ES-I3 (cell line): ENCODE data around the gene ACOXL.
"Not testable (repeated sequence)": the region's sequence is repeated elsewhere in the genome, so short reads cannot be mapped to it uniquely, and the experiment has no call there.

Experiments used
- H3K36me3 ChIP-seq: 2 replicates; pipeline ENCODE4 v1.6.1; 2013; ENCODE audit warnings: mild to moderate bottlenecking, low read length, control low read depth, moderate library complexity; ENCODE audit not compliant: insufficient read depth
- H3K4me1 ChIP-seq: 2 replicates; pipeline ENCODE4 v1.6.1; 2013; ENCODE audit warnings: mild to moderate bottlenecking, control low read depth, low read length; ENCODE audit not compliant: insufficient read depth
- H3K9ac ChIP-seq: 2 replicates; pipeline ENCODE4 v1.6.1; 2013; ENCODE audit warnings: low read depth, mild to moderate bottlenecking, low read length, moderate library complexity
- H3K9me3 ChIP-seq: 2 replicates; pipeline ENCODE4 v1.6.1; 2013; ENCODE audit warnings: mild to moderate bottlenecking, low read length, moderate library complexity; ENCODE audit not compliant: control insufficient read depth, insufficient read depth

The ACOXL gene

GRCh38 chr2:110946902-110947301 is 214.5 kb downstream of the ACOXL start:
- Histone ChIP-seq H3K9me3 (no peaks in the 10 kb centered on the region), H3K9ac (no peak overlapping the region), H3K4me1 (no peaks in the 10 kb centered on the region), H3K36me3 (no peaks in the 10 kb centered on the region)

- Histone ChIP-seq H3K9ac (no peak overlapping the region), H3K9me3 (no peaks in the 10 kb centered on the region), H3K36me3 (no peaks in the 10 kb centered on the region), H3K4me1 (no peaks in the 10 kb centered on the region)
Measured at GRCh38 chr2:110948027-110948674, 215.8 kb downstream of the ACOXL start.

DNA sequence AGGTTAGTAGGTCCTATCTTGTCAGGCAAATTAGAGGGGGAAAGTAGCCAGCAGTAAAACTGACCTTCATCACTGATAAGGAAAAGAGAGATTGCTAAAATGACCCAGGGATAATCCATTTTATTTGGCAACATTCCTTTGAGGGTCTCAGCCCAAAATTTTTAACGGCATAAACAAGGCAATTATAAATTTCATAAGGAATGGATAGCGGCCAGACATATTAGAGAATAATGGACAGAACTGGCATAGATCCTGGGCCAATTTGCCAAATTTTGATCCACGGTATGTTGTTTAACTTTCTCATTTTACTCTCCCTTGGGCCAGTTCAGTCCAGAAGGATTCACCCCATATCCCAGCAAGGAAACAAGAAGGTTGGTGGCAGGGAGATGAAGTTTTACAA is 217.9 kb downstream of the ACOXL start:
- no peaks in the 10 kb centered on the region for H3K9me3 ChIP-seq
- no peaks in the 10 kb centered on the region for H3K4me1 ChIP-seq
- no peak overlapping the region for H3K9ac ChIP-seq

GRCh38 chr2:110955045-110955444 is 222.7 kb downstream of the ACOXL start:
- Histone ChIP-seq H3K4me1 (no peaks in the 10 kb centered on the region), H3K9me3 (no peaks in the 10 kb centered on the region), H3K36me3 (no peaks in the 10 kb centered on the region), H3K9ac (no peak overlapping the region)

More for the DNA sequence above, 217.9 kb downstream of the ACOXL start:
- H3K36me3 ChIP-seq, result no peaks in the 10 kb centered on the region

DNA sequence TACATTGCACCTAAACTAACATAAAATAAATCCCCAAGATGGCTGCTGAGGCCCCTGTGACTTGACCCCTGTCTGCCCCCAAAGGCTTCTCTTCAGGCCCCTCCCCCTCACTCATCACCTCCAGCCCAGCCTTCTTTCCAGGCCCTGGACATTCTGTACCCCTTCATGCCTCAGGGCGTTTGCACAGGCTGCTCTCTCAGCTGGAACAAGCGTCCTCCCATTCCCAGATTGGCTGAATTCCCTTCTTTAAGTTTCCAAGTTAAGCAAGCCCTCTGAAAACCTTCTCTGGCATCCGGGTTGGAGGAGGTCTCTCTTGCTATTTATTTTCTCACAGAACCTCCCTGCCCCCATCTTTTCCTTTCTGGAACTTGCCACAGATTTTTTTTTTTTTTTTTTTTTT is 223.2 kb downstream of the ACOXL start:
- no peak overlapping the region for H3K9ac ChIP-seq
- no peaks in the 10 kb centered on the region for H3K36me3 ChIP-seq
- H3K9me3 ChIP-seq, result no peaks in the 10 kb centered on the region
- no peaks in the 10 kb centered on the region for H3K4me1 ChIP-seq

DNA sequence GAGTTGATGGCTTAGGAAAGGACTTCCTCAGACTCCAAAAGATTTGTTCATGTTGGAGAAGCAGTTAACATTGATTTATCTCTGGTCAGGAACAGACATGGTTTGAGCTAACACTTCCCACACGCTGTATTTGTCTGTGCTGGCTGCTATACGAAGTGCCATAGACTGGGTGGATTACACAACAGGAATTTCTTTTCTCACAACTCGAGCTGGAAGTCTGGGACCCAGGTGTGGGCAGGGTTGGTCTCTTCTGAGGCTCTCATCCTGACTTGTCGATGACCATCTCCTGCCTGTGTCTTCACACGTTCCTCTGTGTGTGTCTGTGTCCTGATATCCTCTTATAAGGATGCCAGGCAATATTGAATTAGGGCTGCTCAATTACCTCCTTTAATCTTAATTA is 224.9 kb downstream of the ACOXL start:
- no peak overlapping the region for H3K9ac ChIP-seq
- H3K4me1 ChIP-seq, result no peaks in the 10 kb centered on the region
- no peaks in the 10 kb centered on the region for H3K36me3 ChIP-seq
- H3K9me3 ChIP-seq, result no peaks in the 10 kb centered on the region

DNA sequence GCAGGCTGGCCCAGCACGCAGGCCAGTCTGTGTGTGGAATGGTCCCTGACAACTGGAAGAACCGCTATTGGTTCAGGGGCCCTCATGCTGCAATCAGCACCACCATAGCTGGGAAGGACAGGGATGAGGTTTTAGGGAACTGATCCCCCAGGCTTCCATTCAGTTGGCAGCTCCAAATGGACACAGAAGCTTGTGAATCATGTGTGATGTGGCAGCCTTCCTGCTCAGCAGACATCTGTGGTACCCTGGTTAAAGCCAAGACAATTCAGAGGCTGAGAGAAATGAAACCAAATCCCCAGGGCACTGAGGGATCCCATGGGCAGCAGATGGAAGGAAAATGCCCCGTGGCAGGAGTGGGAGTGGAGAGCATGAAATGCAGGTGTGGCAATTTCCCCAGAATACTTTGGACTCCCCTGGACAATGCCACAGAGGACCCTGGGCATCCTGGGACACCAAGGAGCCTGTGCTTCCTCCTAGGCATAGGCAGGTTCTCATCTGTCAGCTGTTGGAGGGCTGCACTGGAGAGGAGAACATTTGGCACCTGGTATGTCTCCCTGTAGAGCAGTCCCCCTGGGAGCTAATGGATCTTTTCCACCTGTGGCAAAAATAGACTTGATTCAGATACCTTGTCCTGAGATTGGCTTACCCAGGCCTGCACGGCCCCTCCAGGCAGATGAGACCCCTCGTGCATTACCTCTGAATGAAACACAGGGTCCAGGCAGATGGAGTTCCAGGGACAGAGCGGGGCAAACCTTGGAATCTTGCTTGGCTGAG is 226.2 kb downstream of the ACOXL start:
- Histone ChIP-seq H3K9me3 (no peaks in the 10 kb centered on the region), H3K36me3 (no peaks in the 10 kb centered on the region), H3K4me1 (no peaks in the 10 kb centered on the region), H3K9ac (no peak overlapping the region)

- H3K9ac ChIP-seq, result no peak overlapping the region
- no peaks in the 10 kb centered on the region for H3K4me1 ChIP-seq
- no peaks in the 10 kb centered on the region for H3K36me3 ChIP-seq
- H3K9me3 ChIP-seq, result no peaks in the 10 kb centered on the region
Measured at GRCh38 chr2:110959198-110959597, 226.8 kb downstream of the ACOXL start.

DNA sequence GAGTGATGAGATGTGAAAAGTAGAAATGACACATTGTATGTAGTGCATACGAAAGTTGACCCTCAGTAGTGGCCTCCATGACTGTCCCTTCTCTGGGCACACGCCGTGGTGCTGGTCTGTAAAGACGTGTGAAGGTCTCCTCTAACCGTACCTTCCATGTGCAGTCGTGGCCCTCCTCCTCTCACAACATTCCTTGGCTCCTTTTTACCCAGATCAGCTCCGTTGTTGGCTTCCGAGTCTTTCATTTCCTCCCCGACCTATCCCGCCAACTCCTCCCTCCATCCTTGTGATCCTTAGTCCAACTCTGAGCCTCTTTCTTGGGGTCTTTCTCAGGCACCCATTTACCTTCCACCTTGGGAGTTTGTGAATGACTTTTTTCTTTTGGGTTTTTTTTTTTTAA is 227.9 kb downstream of the ACOXL start:
- Histone ChIP-seq H3K36me3 (no peaks in the 10 kb centered on the region), H3K4me1 (no peaks in the 10 kb centered on the region), H3K9ac (no peak overlapping the region), H3K9me3 (no peaks in the 10 kb centered on the region)

DNA sequence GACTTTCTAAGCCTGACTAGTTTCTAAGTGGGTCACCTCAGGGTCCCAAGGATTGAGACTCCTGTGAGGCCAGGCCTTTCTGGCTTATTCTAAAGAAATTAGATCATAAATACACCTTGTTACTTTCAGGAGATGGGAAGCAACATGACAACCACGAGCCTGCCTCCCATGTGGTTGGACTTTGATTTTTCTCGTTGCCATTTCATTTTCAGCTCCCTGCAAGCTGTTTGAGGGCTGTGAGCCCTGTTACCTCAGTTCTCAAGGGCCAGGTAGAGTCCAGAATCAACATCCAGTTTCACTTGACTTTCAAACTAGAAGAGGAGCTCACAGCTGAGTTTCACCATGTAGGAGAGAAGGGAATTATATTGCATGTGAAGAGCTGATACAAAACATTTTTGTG is 228.6 kb downstream of the ACOXL start:
- Histone ChIP-seq H3K9ac (no peak overlapping the region), H3K9me3 (no peaks in the 10 kb centered on the region), H3K36me3 (no peaks in the 10 kb centered on the region), H3K4me1 (no peaks in the 10 kb centered on the region)

DNA sequence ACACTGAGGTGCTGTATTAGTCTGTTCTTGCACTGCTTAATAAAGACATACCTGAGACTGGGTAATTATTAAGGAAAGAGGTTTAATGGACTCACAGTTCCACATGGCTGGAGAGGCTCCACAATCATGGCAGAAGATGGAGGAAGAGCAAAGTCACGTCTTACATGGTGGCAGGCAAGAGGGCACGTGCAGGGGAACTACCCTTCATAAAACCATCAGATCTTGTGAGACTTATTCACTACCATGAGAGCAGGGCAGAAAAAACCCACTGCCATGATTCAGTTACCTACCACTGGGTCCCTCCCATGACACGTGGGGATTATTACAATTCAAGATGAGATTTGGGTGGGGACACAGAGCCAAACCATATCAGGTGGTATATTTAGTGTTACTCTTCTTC is 229.3 kb downstream of the ACOXL start:
- not testable (repeated sequence) for H3K9me3 ChIP-seq, H3K36me3 ChIP-seq, H3K4me1 ChIP-seq, H3K9ac ChIP-seq

DNA sequence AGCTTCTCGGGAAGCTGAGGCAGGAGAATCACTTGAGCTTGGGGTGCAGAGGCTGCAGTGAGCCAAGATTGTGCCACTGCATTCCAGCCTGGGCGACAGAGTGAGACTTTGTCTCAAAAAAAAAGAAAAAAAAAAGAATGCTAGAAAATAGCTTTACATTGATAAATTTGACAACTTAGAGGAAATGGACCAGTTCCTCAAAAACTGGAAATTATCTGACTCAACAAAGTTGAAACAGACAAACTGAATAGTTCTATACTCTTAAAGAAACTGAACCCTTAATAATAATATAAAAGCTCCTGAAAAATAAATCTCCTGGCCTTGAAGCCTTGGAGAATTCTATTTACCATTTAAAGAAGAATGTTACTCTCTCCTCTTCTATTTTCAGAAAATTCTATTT is 237.3 kb downstream of the ACOXL start:
- H3K9ac ChIP-seq, result no peak overlapping the region
- H3K4me1 ChIP-seq, result no peaks in the 10 kb centered on the region
- peaks cover 2% of the 10 kb centered on the region; the same call in 1 of the 2 replicates for H3K9me3 ChIP-seq
- no peaks in the 10 kb centered on the region for H3K36me3 ChIP-seq

DNA sequence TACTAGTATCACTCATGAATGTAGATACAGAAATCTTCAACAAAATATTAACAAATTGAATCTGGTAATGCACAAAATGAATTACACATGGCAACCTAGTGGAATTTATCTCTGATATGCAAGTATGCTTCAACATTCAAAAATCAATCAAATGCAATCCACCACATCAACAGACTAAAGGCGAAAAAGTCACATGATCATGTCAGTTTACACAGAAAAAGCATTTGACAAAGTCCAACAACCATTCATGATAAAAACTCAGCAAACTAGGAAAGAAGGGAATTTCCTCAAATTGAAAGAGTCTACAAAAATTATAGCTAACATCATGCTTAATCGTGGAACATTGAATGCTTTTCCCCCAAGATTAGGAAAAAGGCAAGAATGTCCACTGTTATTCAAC is 237.8 kb downstream of the ACOXL start:
- no peak overlapping the region for H3K9ac ChIP-seq
- H3K9me3 ChIP-seq, result peaks cover 2% of the 10 kb centered on the region; the same call in 1 of the 2 replicates
- H3K36me3 ChIP-seq, result no peaks in the 10 kb centered on the region
- H3K4me1 ChIP-seq, result no peaks in the 10 kb centered on the region

DNA sequence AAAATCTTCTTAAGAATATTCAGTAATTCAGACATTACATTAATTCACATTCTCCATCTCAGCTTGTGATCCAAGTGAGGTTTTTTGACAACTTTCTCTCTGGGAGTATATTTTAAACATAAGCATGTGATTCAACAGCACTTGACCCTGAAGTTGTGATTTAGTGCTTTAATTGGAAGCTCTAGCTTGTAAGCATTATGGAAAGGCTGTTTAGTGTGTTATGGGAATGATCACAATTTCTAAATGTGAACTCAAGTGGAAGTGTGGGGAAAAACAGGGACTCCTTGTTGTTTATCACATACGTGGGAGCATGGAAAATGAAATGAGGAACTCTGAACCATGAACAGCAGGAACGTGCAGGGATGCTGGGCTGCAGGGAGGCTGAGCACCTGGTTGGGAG is 239.4 kb downstream of the ACOXL start:
- Histone ChIP-seq H3K36me3 (no peaks in the 10 kb centered on the region), H3K9me3 (peaks cover 2% of the 10 kb centered on the region; the same call in 1 of the 2 replicates), H3K4me1 (no peaks in the 10 kb centered on the region), H3K9ac (no peak overlapping the region)

- H3K9ac ChIP-seq, result no peak overlapping the region
Measured at GRCh38 chr2:110973262-110973661, 240.9 kb downstream of the ACOXL start.

More at GRCh38 chr2:110973262-110973661, 240.9 kb downstream of the ACOXL start:
- Histone ChIP-seq H3K36me3 (no peaks in the 10 kb centered on the region), H3K4me1 (no peaks in the 10 kb centered on the region), H3K9me3 (peaks cover 2% of the 10 kb centered on the region; the same call in 1 of the 2 replicates)
